GM06990 (cell line): Measurements from ENCODE around the gene SEMA3A.
A peak's percentile ranks its signal among the peaks of the same experiment; 100 is the strongest.

Source experiments
- DNase-seq: peaks from one replicate; pipeline ENCODE4 v3.0.0-alpha.2; 2011; ENCODE audit not compliant: insufficient read length; ENCODE audit errors: extremely low read depth
- H3K27me3 ChIP-seq: replicated peaks from 2 replicates; pipeline ENCODE4 v1.6.0; 2011; ENCODE audit warnings: low read length; ENCODE audit not compliant: control insufficient read depth, insufficient read depth
- H3K36me3 ChIP-seq: 2 replicates; pipeline ENCODE4 v1.5.1; 2011; ENCODE audit warnings: low read length; ENCODE audit not compliant: control insufficient read depth, insufficient read depth
- H3K4me3 ChIP-seq: replicated peaks from 2 replicates; pipeline ENCODE4 v1.5.1; 2011; ENCODE audit warnings: low read depth, mild to moderate bottlenecking, control low read depth, low read length
- CTCF ChIP-seq: IDR thresholded peaks from 2 replicates; pipeline ENCODE4 v1.5.1; 2011; ENCODE audit warnings: low read length, control low read depth, mild to moderate bottlenecking, inconsistent platforms; ENCODE audit not compliant: insufficient read depth, poor library complexity, severe bottlenecking

SEMA3A gene

GRCh38 chr7:84188786-84189405 is 5.7 kb downstream of the SEMA3A start:
- TF ChIP-seq CTCF = peak; percentile 7
- Histone ChIP-seq H3K27me3 (no peaks in the 10 kb centered on the region), H3K36me3 (no peaks in the 10 kb centered on the region), H3K4me3 (no peak overlapping the region)
- DNase-seq = no peak

- no peak for TF ChIP-seq CTCF
- no peaks in the 10 kb centered on the region for H3K27me3 ChIP-seq
- no peak overlapping the region for H3K4me3 ChIP-seq
- DNase-seq = no peak
- no peaks in the 10 kb centered on the region for H3K36me3 ChIP-seq
Measured at GRCh38 chr7:84187813-84188510, 6.6 kb downstream of the SEMA3A start.

- TF ChIP-seq CTCF = no peak
- DNase-seq = no peak
- Histone ChIP-seq H3K36me3 (no peaks in the 10 kb centered on the region), H3K27me3 (no peaks in the 10 kb centered on the region), H3K4me3 (no peak overlapping the region)
Measured at GRCh38 chr7:84187087-84187805, 7.3 kb downstream of the SEMA3A start.

GRCh38 chr7:84183741-84184140 is 10.8 kb downstream of the SEMA3A start:
- no peaks in the 10 kb centered on the region for H3K27me3 ChIP-seq
- TF ChIP-seq CTCF = no peak
- no peak overlapping the region for H3K4me3 ChIP-seq
- H3K36me3 ChIP-seq = no peaks in the 10 kb centered on the region
- DNase-seq = no peak

GRCh38 chr7:84182301-84182700 is 12.3 kb downstream of the SEMA3A start:
- Histone ChIP-seq H3K4me3 (no peak overlapping the region), H3K27me3 (no peaks in the 10 kb centered on the region)

More at GRCh38 chr7:84182301-84182700, 12.3 kb downstream of the SEMA3A start:
- no peak for DNase-seq
- H3K36me3 ChIP-seq = no peaks in the 10 kb centered on the region
- no peak for TF ChIP-seq CTCF
